Loucy (cell line): Measurements from ENCODE around the gene GPC3.

Source experiments
- H2AFZ ChIP-seq: fragments of 200-600 bp; sonication (generic); 2 replicates; pipeline ENCODE4 v1.6.0; 2016; ENCODE audit warnings: antibody characterized with exemption, mild to moderate bottlenecking, low read length, moderate library complexity
- H3F3A ChIP-seq: fragments of 200-600 bp; 2 replicates; pipeline ENCODE4 v1.6.0; 2016; ENCODE audit warnings: antibody characterized with exemption, low read depth, mild to moderate bottlenecking
- H3K27me3 ChIP-seq: fragments of 200-600 bp; sonication (generic); 2 replicates; pipeline ENCODE4 v1.6.1; 2014; ENCODE audit warnings: low read length, mild to moderate bottlenecking; ENCODE audit not compliant: insufficient read depth, poor library complexity, severe bottlenecking
- H3K36me3 ChIP-seq: fragments of 200-600 bp; sonication (generic); 2 replicates; pipeline ENCODE4 v1.6.1; 2016; ENCODE audit warnings: low read length; ENCODE audit not compliant: insufficient read depth
- H3K4me1 ChIP-seq: fragments of 200-600 bp; sonication (generic); 2 replicates; pipeline ENCODE4 v1.5.1; 2014; ENCODE audit warnings: low read length, mild to moderate bottlenecking; ENCODE audit not compliant: insufficient read depth, poor library complexity, severe bottlenecking
- H3K4me2 ChIP-seq: fragments of 200-600 bp; sonication (generic); 2 replicates; pipeline ENCODE4 v1.6.0; 2014; ENCODE audit warnings: antibody characterized with exemption, low read length, low read depth, mild to moderate bottlenecking; ENCODE audit not compliant: poor library complexity, severe bottlenecking
- H3K4me3 ChIP-seq: fragments of 200-600 bp; sonication (generic); 2 replicates; pipeline ENCODE4 v1.5.1; 2014; ENCODE audit warnings: low read length, mild to moderate bottlenecking, mixed read lengths; ENCODE audit not compliant: poor library complexity, severe bottlenecking
- H3K79me2 ChIP-seq: fragments of 200-600 bp; sonication (generic); 2 replicates; pipeline ENCODE4 v1.6.1; 2014; ENCODE audit warnings: low read length; ENCODE audit not compliant: insufficient read depth
- H3K9ac ChIP-seq: fragments of 200-600 bp; sonication (generic); 2 replicates; pipeline ENCODE4 v1.6.0; 2014; ENCODE audit warnings: mild to moderate bottlenecking, low read depth, low read length, moderate library complexity; ENCODE audit not compliant: poor library complexity, severe bottlenecking
- H3K9me2 ChIP-seq: fragments of 200-600 bp; sonication (generic); replicated peaks from 2 replicates; pipeline ENCODE4 v1.6.1; 2016; ENCODE audit warnings: low read depth, low read length, mixed read lengths
- H3K9me3 ChIP-seq: fragments of 200-600 bp; sonication (generic); 2 replicates; pipeline ENCODE4 v1.6.1; 2014; ENCODE audit warnings: mild to moderate bottlenecking, antibody characterized with exemption, low read length, low read depth; ENCODE audit not compliant: insufficient read depth
- H4K20me1 ChIP-seq: fragments of 200-600 bp; sonication (generic); 2 replicates; pipeline ENCODE4 v1.6.0; 2014; ENCODE audit warnings: antibody characterized with exemption, low read length, mild to moderate bottlenecking; ENCODE audit not compliant: insufficient read depth, poor library complexity, severe bottlenecking
- EZH2phosphoT487 ChIP-seq: fragments of 200-600 bp; IDR thresholded peaks from 2 replicates; pipeline ENCODE4 v1.6.1; 2018; ENCODE audit warnings: antibody characterized with exemption, mild to moderate bottlenecking, moderate library complexity, borderline replicate concordance
- TF ChIP-seq, protein P1 (sequence below): fragments of 200-600 bp; sonication (generic); conservative IDR thresholded peaks from 2 replicates; pipeline ENCODE4 v1.5.1; 2014; ENCODE audit warnings: mild to moderate bottlenecking, antibody characterized with exemption, low read length

Gene GPC3

DNA sequence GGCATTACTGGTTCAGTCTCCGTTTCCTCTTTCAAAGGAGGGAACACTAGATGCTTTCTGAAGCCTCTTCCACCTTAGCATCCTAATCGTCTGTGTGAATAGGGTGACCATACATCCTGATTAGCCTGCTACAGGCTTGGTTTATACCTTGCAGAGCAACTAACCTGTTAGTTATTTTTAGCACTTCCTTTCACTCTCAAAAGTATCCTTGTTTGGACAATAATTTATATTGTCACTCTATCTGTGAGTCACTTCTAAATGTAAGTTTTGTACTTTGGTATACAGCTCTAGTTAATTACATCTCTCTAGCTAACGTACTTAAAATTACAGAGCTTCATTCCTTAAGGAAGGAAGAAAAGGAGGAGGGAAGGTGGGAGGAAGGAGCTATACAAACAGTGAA lies 174.5 kb downstream of the GPC3 start:
- H3K79me2 ChIP-seq: no peaks in the 10 kb centered on the region
- H4K20me1 ChIP-seq: no peaks in the 10 kb centered on the region
- TF ChIP-seq EZH2phosphoT487: no peak
- TF ChIP-seq, protein P1, sequence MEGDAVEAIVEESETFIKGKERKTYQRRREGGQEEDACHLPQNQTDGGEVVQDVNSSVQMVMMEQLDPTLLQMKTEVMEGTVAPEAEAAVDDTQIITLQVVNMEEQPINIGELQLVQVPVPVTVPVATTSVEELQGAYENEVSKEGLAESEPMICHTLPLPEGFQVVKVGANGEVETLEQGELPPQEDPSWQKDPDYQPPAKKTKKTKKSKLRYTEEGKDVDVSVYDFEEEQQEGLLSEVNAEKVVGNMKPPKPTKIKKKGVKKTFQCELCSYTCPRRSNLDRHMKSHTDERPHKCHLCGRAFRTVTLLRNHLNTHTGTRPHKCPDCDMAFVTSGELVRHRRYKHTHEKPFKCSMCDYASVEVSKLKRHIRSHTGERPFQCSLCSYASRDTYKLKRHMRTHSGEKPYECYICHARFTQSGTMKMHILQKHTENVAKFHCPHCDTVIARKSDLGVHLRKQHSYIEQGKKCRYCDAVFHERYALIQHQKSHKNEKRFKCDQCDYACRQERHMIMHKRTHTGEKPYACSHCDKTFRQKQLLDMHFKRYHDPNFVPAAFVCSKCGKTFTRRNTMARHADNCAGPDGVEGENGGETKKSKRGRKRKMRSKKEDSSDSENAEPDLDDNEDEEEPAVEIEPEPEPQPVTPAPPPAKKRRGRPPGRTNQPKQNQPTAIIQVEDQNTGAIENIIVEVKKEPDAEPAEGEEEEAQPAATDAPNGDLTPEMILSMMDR: no peak
- H3K4me1 ChIP-seq: no peaks in the 10 kb centered on the region
- H3K4me3 ChIP-seq: no peak overlapping the region
- no peak overlapping the region for H3K4me2 ChIP-seq
- no peaks in the 10 kb centered on the region for H3K9me3 ChIP-seq
- H3K9ac ChIP-seq: no peak overlapping the region
- H3K9me2 ChIP-seq: no peaks in the 10 kb centered on the region
- no peak overlapping the region for H2AFZ ChIP-seq
- H3F3A ChIP-seq: no peaks in the 10 kb centered on the region
- H3K27me3 ChIP-seq: no peaks in the 10 kb centered on the region
- no peaks in the 10 kb centered on the region for H3K36me3 ChIP-seq

DNA sequence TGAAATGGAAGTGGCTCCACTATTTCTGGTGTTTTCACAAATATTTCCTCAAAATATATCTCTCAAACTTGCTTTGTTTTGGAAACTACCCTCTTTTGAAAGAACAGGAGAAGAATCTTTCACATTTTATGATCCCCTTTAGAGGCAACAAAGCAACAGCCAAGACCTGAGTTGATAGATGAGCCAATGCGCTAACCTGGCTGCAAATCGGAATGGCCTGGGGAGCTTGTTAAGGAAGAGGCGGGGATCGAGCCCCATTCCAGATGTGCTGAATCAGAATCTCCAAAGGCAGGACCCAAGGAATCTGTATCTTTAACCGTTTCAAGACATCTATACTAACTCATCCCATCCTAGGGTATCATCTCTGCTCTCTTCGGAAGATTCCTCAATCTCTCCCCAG lies 181.3 kb downstream of the GPC3 start:
- Histone ChIP-seq H3K9me2 (no peaks in the 10 kb centered on the region), H3K4me2 (no peak overlapping the region), H3F3A (no peaks in the 10 kb centered on the region), H3K4me3 (no peak overlapping the region), H4K20me1 (no peaks in the 10 kb centered on the region), H3K4me1 (no peaks in the 10 kb centered on the region), H3K79me2 (no peaks in the 10 kb centered on the region), H3K27me3 (no peaks in the 10 kb centered on the region), H2AFZ (no peak overlapping the region), H3K9ac (no peak overlapping the region), H3K36me3 (no peaks in the 10 kb centered on the region), H3K9me3 (no peaks in the 10 kb centered on the region)
- TF ChIP-seq, protein P1: no peak
- TF ChIP-seq EZH2phosphoT487: no peak

DNA sequence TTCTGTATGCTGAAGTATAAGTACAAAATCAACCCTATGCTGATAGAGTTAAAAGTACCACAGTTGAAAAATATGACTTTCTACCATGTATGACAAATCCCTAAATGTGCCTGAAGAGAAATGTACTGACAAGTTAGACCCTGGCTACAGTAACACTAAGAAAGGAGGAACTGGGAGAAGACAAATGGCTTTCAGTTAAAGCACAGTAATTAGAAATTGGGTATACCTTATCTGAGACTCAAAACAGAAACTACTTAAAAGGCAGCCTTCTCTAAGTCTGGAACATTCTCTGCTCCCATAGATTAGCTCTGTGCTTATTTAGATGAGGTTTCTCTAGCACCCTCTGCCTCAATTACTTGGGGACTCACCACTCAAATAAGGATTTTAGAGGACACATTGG lies 189.1 kb downstream of the GPC3 start:
- Histone ChIP-seq H3K27me3 (no peaks in the 10 kb centered on the region), H3K9me3 (no peaks in the 10 kb centered on the region), H3K36me3 (no peaks in the 10 kb centered on the region), H3K4me2 (no peak overlapping the region), H3K9ac (no peak overlapping the region), H3K79me2 (no peaks in the 10 kb centered on the region), H3K4me1 (no peaks in the 10 kb centered on the region), H2AFZ (no peak overlapping the region), H3K4me3 (no peak overlapping the region), H3F3A (no peaks in the 10 kb centered on the region), H4K20me1 (no peaks in the 10 kb centered on the region), H3K9me2 (no peaks in the 10 kb centered on the region)
- TF ChIP-seq, protein P1: no peak
- TF ChIP-seq EZH2phosphoT487: no peak
